ENCODE data around the gene TMEM203.

DNA sequence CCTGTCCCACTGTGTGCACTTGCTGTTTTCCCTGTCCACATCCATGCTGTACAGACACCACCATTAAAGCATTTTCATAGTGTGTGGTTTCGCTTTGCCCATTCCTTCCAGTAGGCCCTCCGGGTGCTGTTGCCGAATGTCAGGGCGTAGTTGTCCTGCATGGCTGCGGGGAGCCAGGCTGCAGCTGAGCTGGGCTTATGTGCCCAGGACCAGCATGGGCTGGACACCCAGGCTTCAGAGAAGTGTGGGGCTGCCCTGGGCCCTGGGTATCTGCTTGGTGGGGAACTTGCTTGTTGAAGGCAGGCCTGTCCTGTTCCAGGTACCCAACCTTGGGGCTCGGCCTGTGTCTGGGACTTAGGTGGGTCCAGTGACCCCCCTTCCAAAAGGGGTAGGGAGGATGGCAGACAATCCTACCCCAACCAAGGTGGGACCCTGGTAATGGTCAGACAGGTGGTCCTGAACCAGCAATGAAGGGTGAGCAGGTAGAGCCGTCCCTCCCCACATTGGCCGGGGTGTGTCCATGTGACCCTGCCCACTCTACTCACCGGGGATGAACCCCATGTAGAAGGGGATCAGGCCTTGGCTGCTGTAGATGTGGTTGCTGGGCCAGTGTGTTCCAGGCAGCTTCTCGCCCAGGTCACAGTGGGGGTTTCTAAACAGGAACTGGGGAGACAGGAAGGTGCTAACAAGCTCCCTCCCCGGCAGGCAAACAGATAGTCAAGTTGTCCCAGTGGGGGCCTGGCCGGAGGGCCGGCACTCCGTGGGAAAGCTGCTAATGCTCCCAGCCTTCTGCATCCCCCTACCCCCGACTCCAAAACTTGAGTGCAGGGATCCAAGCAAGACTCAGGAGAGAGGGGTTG lies 38.4 kb upstream of the TMEM203 start:
- TF ChIP-seq, protein P1, sequence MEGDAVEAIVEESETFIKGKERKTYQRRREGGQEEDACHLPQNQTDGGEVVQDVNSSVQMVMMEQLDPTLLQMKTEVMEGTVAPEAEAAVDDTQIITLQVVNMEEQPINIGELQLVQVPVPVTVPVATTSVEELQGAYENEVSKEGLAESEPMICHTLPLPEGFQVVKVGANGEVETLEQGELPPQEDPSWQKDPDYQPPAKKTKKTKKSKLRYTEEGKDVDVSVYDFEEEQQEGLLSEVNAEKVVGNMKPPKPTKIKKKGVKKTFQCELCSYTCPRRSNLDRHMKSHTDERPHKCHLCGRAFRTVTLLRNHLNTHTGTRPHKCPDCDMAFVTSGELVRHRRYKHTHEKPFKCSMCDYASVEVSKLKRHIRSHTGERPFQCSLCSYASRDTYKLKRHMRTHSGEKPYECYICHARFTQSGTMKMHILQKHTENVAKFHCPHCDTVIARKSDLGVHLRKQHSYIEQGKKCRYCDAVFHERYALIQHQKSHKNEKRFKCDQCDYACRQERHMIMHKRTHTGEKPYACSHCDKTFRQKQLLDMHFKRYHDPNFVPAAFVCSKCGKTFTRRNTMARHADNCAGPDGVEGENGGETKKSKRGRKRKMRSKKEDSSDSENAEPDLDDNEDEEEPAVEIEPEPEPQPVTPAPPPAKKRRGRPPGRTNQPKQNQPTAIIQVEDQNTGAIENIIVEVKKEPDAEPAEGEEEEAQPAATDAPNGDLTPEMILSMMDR (IDR thresholded peaks at IDR 0.05; ENCODE audit: low read depth, low read length), result no peak
- TF ChIP-seq EZH2phosphoT487 (IDR thresholded peaks at IDR 0.05; ENCODE audit: low read depth), result no peak

Measured in OCI-LY3 (cell line).